GM19043 (cell line): ENCODE data around the gene CTCFL.

Source experiments
- ATAC-seq: cut with Tn5 transposase; IDR thresholded peaks from one replicate; pipeline ENCODE4 v1.9.1; 2021; ENCODE audit warnings: low read depth; ENCODE audit not compliant: unreplicated experiment

CTCFL gene

DNA sequence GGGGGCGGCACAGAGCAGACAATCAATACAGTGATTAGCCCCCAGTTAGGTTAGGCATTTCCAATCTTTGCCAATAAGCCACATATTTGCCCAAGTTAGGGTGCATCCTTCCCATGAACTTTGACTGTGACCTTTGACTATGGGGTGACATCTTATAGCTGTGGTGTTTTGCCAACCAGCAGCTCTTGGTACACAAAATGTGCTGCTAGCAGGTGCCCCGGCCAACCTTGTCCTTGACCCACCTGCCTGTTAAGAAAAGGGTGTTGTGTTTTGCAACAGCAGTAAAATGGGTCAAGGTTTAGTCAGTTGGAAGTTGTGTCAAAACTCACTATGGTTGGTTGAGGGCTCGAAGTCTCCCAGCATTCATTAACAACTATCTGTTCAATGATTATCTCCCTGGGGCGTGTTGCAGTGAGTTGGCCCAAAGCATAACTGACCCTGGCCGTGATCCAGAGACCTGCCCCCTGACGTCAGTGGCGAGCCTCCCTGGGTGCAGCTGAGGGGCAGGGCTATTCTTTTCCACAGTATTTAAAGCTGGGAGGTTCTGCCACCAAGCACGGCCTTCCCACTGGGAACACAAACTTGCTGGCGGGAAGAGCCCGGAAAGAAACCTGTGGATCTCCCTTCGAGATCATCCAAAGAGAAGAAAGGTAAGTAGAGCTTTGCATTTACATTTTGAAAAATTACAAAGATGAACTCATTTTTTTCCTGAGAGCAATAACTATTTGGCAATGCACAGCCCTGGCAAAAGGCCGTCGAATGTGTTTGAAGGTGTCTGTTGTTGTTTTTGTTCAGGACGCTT lies 35.8 kb upstream of the CTCFL start, which contains the start of gene PCK1:
Gene PCK1 (plus strand): TSS at position 557 of the 802 bp plus-strand sequence. CDS start 302 bp downstream, outside the sequence.
- no peak for ATAC-seq

DNA sequence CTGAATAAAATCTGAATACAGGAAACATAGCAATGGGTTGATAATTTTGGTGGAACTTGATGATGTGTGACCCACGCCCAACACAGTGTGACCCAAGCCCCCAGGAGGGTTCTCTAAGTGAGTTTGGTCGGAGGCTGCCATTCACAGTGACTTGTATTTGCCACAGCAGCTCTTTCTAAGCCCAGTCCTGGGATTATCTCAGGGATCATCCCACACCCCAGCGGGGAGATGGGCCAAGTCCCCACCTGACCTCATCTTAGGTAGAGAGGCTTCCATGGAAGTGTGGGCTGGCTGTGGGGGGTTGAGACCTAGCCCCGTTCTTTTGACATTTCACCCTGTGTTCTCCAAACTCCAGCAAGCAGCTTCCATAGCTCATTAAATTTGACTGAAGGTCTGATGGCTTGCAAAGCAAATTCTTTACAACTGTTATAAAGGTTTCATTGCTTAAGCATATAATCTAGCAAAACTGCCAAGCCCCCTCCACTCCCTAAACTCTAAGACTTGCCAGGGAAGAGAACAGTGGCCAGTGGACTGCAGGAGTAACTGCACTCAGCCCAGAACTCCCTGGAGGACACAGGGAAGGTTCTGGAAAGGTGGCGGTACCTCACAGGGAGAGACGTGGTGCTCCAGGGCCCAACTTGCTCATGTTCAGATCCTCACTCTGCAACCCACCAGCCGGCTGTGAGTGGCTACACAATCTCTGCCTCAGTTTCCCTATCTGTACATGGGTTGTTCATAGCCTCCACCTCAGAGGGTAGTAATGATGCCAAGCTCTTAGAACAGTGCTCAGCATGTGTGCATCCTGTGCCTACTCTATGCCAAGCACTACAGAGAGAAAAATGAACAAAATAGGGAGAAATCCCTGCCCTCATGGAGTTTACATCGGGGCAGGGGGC lies 35.0 kb upstream of the CTCFL start:
- ATAC-seq = no peak

DNA sequence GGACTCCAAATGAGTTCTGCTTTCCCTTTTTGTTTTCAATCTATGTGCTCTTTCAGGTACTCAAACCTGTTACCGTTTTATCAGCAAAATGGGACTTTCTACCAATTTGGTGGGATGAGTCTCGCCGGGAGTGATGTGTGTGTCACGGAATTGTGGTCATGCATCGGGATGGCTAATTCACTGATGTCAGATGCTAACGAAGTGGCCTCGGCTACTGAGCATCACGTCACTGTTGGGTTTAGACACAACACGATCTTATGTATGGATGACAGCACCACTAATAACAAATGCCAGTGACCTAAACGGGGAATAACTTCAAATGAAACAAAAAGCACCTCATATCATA lies 34.3 kb upstream of the CTCFL start:
- no peak for ATAC-seq

DNA sequence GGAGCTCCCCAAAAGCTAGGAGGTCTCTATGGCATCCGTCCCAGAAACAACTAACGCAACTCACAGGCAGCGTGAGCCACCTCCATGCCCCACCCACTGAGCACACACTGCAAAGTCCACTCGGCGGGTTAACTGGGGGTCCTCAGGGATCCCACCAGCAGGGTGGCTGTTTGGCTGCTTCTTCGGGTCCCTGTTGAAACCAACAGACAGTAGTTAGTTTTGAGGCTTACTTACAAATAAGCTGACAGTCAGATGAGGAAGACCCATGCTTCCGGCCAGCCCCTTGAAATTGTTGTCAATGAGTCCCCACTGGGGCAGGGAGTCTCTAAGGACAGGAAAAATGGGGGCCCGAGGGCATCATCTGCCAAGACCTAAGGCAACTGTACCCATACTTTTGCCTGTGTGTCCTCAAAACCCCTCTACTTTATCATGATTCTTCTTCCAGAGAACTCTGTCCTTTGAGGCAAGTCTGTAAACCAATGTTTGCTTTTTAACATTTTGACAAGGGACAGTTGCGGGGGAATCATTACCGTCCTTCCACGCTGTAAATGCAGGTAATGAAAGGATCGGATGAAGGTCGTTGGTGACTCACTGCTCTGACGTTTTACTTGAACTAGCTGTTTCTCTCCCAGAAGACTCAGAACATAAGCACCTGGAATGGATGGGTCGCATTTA lies 33.8 kb upstream of the CTCFL start:
- no peak for ATAC-seq

DNA sequence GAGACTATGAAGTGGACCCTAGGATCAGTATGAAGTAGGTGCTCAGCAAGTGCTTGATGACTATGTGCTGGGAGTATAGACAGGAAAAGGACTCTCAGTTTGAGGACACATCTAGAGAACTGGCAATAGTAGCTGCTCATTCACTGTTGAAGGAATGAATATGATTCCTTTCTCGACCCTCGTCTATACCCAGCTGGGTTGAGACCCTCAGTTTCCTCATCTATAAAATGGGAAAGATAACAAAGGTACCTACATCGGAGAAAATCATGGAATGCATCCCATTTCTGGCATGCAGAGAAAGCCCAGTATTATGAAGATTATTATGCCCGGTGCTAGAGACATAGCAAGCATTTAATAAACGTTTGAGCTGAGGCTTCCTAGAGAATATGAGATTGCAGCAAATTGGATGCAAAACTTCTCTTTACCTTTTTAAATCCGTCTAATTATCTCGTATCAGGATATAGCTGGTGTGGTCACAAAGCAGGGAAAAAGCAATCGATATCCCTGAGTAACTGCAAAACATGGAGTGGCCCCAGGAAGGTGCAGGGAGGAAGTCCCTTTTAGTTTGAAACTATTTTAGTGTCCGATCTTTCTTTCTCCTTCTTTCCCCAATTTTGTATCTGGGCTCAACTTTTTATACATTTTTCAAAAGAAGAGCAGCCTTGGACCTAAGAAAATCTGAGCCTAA lies 33.1 kb upstream of the CTCFL start:
- ATAC-seq = no peak

DNA sequence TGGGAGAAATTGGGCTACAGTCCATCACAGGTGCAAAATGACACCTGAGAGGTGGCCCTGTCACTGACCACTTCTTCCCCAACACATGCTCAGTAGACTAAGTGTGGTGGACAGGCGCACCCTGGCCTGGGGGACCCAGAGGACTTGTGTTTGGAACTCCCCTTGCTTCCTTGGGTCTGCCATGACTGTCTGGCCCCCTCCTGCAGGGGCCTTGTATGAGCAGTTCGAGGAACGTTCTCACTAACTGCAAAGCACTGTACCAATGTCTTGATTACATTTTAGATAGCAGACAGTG lies 32.0 kb upstream of the CTCFL start:
- ATAC-seq = no peak

DNA sequence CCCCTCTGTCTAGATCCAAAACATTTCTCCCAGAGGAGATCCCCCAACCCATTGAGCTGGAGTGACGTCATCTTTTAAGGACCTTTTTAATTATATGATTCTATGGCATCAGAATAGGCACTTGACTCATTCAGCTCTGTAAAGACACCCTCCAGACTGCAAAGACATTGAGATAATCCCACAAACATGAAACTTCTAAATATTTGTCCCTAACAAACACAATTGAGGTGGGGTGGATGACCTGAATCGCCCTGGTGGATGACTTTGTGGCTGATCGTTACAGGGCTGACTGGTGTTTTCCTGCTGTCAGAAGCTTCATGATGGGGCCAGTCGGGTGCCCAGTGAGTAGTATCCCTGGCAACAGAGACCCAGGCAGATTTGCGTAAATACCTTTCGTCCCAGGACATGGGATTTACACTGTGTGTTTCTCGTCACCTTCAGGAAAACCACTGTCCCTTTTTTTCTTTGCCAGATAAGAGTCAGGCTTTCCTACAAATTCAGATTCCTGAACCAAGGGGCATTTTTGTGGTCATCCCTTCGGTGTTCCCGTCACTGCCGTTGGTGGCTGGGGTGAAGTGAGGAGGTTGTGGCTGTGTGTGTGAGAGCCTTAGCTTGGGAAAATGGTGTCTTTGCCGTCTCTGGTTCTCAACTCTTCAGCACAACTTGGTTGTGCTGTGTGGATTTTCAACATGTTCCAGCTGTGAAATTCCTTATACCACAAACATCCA lies 30.7 kb upstream of the CTCFL start:
- ATAC-seq = no peak

DNA sequence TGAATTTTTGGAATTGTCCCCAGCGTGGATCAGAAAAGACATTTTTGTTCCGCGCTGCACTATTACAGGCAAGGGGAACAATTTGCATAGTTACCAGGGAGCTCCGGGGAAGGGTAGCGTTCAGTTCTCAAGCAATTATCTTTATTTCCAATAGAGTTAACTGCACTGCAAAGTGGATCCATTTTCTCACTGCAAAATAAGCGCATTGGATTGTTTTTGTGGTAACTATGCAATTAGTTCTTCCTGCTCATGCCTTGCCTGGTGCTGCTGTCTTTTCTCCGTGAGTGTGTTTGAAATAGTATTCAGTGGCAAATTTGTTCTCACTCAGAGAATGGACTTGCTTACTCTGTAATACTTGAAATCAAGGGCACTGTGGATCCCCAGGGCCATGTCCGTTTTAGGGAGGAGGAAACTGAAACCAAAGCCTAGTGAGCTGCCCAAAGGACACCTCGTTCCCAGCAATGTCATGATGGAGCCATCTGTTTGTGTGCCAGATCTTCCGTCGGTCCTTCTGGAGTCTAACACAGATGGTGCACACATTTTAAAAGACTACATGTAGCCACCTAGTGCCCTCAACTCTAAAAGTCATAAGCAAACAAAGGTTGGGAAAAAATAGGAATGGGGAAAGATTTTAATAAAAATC lies 28.6 kb upstream of the CTCFL start:
- no peak for ATAC-seq

DNA sequence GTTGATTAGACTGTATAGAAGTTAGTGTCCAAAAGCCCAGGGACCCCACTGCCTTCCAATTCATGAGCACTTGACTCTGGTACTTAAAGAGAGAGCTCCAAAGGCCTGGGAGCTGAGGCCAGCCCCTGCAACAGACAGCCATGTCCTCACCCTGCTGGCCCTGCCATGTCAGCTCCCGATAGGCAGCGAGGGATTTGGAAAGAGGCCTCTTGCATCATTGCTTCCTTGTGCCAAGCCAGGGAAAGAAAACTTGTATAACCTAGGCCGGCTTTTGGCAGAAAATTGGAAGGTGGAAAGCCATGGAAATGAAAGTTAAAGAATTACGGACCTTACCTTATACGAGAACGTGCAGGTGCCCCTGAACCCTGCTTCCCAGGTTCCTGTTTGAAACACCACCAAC lies 27.5 kb upstream of the CTCFL start:
- ATAC-seq = no peak

DNA sequence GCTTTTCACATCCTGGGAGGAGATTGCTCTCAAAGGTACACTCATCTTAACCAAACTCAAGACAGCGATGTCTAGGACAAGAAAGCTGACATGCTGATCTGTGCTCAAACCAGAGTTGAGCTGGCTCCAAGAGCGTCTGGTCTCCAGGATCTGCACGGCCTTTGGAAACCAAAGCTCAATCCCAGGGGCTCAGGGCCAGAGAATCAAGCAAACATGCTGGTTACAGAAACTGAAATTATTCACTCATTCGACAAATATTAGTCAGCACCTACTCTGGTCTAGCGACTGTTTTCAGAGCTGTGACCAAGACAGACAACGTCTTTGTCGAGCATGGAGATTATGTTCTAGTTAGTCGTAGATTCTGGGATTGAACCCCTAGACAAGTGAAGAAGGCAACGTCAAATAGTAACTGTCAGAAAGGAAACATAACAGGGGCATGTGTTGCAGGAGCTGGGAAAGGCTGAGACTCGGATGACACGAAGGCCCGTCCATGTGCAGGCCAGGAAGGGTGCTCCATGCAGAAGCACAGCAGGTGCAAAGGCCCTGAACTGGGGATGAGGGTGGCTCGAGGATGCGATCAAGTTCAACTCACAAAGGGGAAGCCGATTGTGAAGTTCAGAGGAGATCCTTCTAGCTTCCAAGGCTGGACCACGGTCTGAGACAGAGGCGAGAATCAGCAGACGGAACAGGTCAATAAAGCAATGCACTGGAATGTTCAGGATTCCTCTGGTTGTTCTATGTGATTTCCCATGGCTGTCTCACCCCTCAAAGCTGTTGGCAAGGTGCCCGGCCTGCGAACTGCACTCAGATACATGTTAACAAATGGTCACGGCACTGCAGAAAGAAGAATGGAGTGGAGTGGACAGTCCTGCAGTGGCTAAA lies 23.5 kb upstream of the CTCFL start:
- ATAC-seq = no peak

DNA sequence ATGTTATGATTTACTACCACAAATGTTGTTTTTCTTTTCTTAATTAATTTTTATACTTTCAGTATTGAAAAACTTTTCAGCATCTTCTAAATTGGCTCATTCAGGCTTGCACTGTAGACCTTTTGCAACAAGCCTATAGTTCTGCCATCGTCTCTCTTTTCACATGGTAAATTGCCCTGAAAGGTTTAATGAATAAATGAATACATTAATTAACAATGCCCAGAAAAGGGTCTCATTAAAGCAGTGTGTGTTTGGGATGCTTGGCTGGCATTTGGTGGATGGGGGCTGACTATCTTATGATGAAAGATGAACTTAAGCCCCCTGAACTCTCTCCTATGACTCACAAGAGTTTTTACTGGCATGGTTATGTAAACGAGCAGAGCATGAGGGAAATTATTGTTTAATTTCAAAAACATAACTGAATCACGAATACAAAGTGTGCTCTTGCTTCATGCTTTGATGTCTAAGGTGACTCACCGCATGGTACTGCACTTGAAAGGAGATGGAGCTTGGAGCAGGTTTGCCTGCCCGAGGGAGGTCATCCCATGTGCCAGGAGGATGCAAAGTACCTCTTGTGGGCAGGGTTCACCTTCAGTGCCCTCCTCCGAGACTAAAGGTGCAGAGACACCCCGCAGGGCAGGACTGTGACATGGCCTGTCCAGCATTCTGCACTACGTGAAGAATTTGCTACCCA lies 22.2 kb upstream of the CTCFL start:
- no peak for ATAC-seq

DNA sequence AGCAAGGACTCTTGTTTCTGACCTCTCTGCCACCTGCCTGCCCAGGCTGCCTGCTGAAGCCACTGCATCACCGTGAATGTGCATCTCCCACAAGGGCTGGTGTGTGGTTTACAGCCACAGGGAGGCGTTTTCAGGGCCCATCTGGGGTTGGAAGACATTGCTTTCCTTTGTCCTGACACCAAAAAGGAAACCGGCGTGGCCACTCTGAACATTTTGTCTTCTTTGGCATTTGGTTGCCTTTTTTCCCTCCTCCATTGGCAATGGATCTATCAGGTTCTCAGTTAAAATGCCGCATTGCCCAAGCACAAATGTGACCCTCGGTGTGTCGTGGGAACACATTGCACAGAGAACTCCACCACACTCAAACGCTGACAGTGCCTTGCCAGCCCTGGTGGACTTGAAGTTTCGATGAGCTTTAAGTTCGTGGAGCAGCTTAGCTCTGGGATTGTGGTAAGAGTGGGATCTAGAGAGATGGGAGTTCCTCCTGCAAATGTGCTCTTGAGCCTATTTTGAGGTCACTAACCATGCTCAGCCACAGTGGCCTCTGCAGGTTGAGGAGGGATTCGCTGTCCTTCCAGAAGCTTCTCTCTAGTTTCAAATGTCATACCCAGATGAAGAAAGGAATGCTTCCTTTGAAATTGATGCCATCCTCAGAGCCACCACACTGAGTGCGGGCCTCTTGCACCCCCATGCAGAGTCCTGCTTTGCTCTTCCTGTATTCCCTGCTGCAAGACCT lies 21.2 kb upstream of the CTCFL start:
- no peak for ATAC-seq

DNA sequence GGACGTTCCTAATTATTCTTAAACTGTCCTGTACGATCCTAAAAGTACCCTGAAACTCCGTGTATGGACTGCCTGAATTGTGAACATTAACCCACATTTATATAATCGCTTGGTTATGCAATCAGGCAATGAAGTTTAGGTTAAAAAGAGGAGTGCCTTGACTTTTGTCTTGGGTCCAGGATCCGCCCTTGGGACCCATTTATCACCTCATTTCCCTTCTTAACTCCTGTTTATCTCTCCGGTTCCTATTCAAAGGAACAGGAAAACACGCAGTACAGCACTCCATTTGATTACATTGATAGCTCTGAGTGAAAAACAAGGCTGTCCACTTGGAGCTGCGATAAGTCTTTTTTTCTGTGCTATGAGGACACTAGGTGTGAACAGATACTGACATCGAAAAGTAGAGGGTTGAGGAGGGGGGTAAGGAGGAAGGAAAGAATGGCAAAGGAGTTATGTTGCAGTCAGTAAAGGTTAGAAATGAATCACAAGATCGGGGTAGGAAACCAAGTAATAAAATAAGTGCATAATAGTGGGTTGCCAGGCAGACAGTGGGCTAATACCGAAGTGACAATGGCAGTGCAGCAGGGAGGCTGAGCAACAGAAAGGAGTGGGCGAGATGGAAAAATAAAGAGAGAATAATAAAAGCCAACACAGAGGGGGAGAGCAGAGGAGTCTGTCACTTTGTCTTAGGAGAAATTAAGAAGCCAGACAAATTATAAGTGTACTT lies 20.1 kb upstream of the CTCFL start:
- no peak for ATAC-seq

DNA sequence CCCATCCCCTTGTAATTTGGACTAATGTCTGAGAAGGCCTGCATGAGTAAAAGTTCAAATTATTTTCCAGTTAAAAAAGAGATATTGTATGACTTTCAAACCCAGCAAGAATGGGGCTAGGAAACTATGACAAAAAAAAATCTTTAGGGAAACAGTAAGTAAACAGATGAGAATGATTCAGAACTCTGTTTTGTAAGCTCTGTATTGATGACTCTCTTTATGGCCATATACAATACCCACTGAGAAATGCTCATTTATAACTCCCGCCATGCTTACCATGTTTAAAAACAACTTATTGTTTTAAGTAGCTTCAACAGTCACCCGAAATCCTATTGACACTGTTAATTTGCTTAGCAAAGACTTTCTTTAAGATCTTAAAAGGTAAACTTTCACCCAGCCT lies 18.8 kb upstream of the CTCFL start:
- no peak for ATAC-seq

DNA sequence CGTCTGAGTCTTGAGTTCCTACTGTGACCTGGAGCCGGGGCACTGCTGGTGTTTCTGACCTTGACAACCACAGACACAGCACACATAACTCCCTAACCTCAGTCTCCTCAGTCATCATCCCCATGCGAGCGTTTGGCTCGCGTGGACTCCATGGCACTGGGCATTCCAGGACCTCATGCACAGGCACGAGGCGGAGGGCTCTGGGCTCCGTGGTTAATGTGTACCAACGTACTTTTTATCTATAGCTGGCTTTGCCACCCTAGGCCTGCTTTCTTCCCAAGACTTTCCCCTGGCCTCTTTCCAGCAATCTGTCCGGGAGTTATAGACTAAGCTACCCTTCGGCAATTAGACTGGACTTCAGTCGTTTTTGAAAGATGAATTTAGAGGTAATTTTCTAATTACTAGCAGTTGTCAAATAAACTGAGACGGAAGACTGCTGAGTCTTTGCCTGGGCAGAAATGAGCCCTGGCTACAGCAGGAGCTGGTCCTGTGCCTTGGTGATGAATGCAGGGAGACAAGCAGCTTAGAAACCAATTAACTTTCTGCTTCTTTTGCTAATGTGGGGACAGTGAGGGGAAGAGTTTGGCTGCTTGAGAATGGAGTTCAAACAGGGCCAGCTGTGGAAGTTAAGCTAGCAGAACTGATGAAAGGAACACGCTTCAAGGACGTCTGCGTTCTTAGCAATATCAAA lies 16.1 kb upstream of the CTCFL start:
- ATAC-seq = no peak

DNA sequence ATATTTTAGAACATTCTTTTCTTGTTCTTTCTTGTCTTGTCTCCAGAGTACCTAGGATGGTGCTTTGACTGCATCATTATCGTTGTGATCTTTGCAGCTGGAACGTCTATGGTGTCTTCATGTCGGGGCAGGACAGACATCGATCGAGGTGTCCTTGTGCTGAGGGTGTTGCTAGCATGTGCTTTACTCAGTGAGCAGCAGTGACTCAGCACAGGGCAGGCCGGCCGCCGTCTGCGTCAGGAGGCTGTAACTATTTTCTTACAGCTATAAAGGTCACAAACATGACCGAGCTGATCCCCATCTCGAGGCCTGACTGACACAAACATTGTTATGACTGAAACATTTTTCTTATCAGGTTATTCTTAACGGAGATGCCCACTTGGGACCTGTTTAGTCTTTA lies 14.9 kb upstream of the CTCFL start:
- no peak for ATAC-seq
